ENCODE data around the gene KRT36.
A peak's percentile ranks its signal among the peaks of the same experiment; 100 is the strongest.

GRCh38 chr17:41486809-41487530 is 2.7 kb downstream of the KRT36 start:
- TF ChIP-seq CTCF (IDR thresholded peaks at IDR 0.05; ENCODE audit: extremely low read depth in 1 of 2, insufficient read depth in 1 of 2, low read depth in 1 of 2, low read length in 2 of 2) = peak; percentile 65 to 80
- no peak for TF ChIP-seq EZH2 (IDR thresholded peaks at IDR 0.05; ENCODE audit: borderline replicate concordance, low read depth, low read length, severe bottlenecking)

Measured in endothelial cell of umbilical vein (primary cell).